NCI-H748 treated with DMSO at 0.1 percent for 48 hours (cell line): Measurements from ENCODE around the gene MRPS15.
A peak's percentile ranks its signal among the peaks of the same experiment; 100 is the strongest.

ENCODE experiments used
- DNase-seq: peaks from one replicate; lab custom pipeline; 2025; lab: John Stamatoyannopoulos, UW

Gene MRPS15

GRCh38 chr1:36457691-36458090, 6.5 kb downstream of the MRPS15 start:
- no peak for DNase-seq

- no peak for DNase-seq
Measured at GRCh38 chr1:36456391-36456928, 7.7 kb downstream of the MRPS15 start.

GRCh38 chr1:36455386-36455785, 8.8 kb downstream of the MRPS15 start:
- no peak for DNase-seq

GRCh38 chr1:36453600-36454388, 10.4 kb downstream of the MRPS15 start:
- no peak for DNase-seq

GRCh38 chr1:36453051-36453450, 11.1 kb downstream of the MRPS15 start:
- no peak for DNase-seq

GRCh38 chr1:36450919-36451305, 13.3 kb downstream of the MRPS15 start:
- DNase-seq = no peak

- DNase-seq = peak; percentile 77
Measured at GRCh38 chr1:36450270-36450918, 13.8 kb downstream of the MRPS15 start, which contains the start of gene OSCP1. TSS of gene OSCP1 (minus strand) at chr1:36450451. CDS start at chr1:36450369, 82 bp downstream.

GRCh38 chr1:36448530-36449056, 15.6 kb downstream of the MRPS15 start:
- no peak for DNase-seq

GRCh38 chr1:36447450-36447849, 16.7 kb downstream of the MRPS15 start:
- DNase-seq = no peak

GRCh38 chr1:36446746-36447145, 17.4 kb downstream of the MRPS15 start:
- DNase-seq = no peak

- DNase-seq = peak; percentile 0
Measured at GRCh38 chr1:36446271-36446670, 17.9 kb downstream of the MRPS15 start.

GRCh38 chr1:36443297-36443696, 20.9 kb downstream of the MRPS15 start:
- no peak for DNase-seq

GRCh38 chr1:36442337-36442736, 21.8 kb downstream of the MRPS15 start:
- DNase-seq = no peak

GRCh38 chr1:36440646-36441045, 23.5 kb downstream of the MRPS15 start:
- DNase-seq = no peak

GRCh38 chr1:36440044-36440443, 24.1 kb downstream of the MRPS15 start:
- DNase-seq = no peak

- no peak for DNase-seq
Measured at GRCh38 chr1:36438715-36439114, 25.5 kb downstream of the MRPS15 start.

- no peak for DNase-seq
Measured at GRCh38 chr1:36436821-36437220, 27.4 kb downstream of the MRPS15 start.

GRCh38 chr1:36433102-36433501, 31.1 kb downstream of the MRPS15 start:
- no peak for DNase-seq

- no peak for DNase-seq
Measured at GRCh38 chr1:36432616-36433015, 31.6 kb downstream of the MRPS15 start.

GRCh38 chr1:36425791-36426190, 38.4 kb downstream of the MRPS15 start:
- no peak for DNase-seq

- DNase-seq = no peak
Measured at GRCh38 chr1:36421649-36422048, 42.5 kb downstream of the MRPS15 start.

- peak; percentile 29 for DNase-seq
Measured at GRCh38 chr1:36420836-36421317, 43.3 kb downstream of the MRPS15 start.

GRCh38 chr1:36420409-36420808, 43.8 kb downstream of the MRPS15 start:
- no peak for DNase-seq
